ENCODE data around the gene LMBRD1.

LMBRD1 gene

GRCh38 chr6:69647726-69648125 is 149.1 kb downstream of the LMBRD1 start:
- Histone ChIP-seq H3K27ac (ENCODE audit: low read depth, low read length) (no peak overlapping the region), H3K9me2 (replicated peaks; ENCODE audit: control insufficient read depth, low read length) (no peaks in the 10 kb centered on the region), H3K9me3 (ENCODE audit: control insufficient read depth, insufficient read depth, low read length) (no peaks in the 10 kb centered on the region), H3K27me3 (ENCODE audit: control insufficient read depth, low read length) (peaks cover 2% of the 10 kb centered on the region; the same call in 1 of the 2 replicates), H4K20me1 (ENCODE audit: control insufficient read depth, insufficient read depth, low read depth, low read length) (no peaks in the 10 kb centered on the region), H3K36me3 (ENCODE audit: control insufficient read depth, low read length) (no peaks in the 10 kb centered on the region), H3K4me2 (ENCODE audit: low read length) (no peak overlapping the region), H3F3A (ENCODE audit: control insufficient read depth, insufficient read depth) (no peaks in the 10 kb centered on the region), H3K4me3 (ENCODE audit: low read length) (no peak overlapping the region), H3K4me1 (ENCODE audit: control insufficient read depth, low read length) (no peaks in the 10 kb centered on the region), H3K79me2 (ENCODE audit: control insufficient read depth, low read length) (no peaks in the 10 kb centered on the region)
- TF ChIP-seq CTCF (IDR thresholded peaks at IDR 0.05; ENCODE audit: low read depth, low read length, poor library complexity, severe bottlenecking) = no peak
- TF ChIP-seq EZH2phosphoT487 (IDR thresholded peaks at IDR 0.05; ENCODE audit: borderline replicate concordance, low read length) = no peak

GRCh38 chr6:69643688-69644087 is 153.1 kb downstream of the LMBRD1 start:
- Histone ChIP-seq H3K4me2 (ENCODE audit: low read length) (no peak overlapping the region), H3K79me2 (ENCODE audit: control insufficient read depth, low read length) (no peaks in the 10 kb centered on the region), H3K4me3 (ENCODE audit: low read length) (no peak overlapping the region), H3K4me1 (ENCODE audit: control insufficient read depth, low read length) (no peaks in the 10 kb centered on the region), H3K27me3 (ENCODE audit: control insufficient read depth, low read length) (peaks cover 2% of the 10 kb centered on the region; the same call in 1 of the 2 replicates), H4K20me1 (ENCODE audit: control insufficient read depth, insufficient read depth, low read depth, low read length) (no peaks in the 10 kb centered on the region), H3K9me3 (ENCODE audit: control insufficient read depth, insufficient read depth, low read length) (no peaks in the 10 kb centered on the region), H3K27ac (ENCODE audit: low read depth, low read length) (no peak overlapping the region), H3K9me2 (replicated peaks; ENCODE audit: control insufficient read depth, low read length) (no peaks in the 10 kb centered on the region), H3K36me3 (ENCODE audit: control insufficient read depth, low read length) (no peaks in the 10 kb centered on the region), H3F3A (ENCODE audit: control insufficient read depth, insufficient read depth) (no peaks in the 10 kb centered on the region)
- no peak for TF ChIP-seq CTCF (IDR thresholded peaks at IDR 0.05; ENCODE audit: low read depth, low read length, poor library complexity, severe bottlenecking)
- TF ChIP-seq EZH2phosphoT487 (IDR thresholded peaks at IDR 0.05; ENCODE audit: borderline replicate concordance, low read length) = no peak

- H4K20me1 ChIP-seq (ENCODE audit: control insufficient read depth, insufficient read depth, low read depth, low read length) = no peaks in the 10 kb centered on the region
- no peak overlapping the region for H3K4me3 ChIP-seq (ENCODE audit: low read length)
- H3K36me3 ChIP-seq (ENCODE audit: control insufficient read depth, low read length) = no peaks in the 10 kb centered on the region
- H3K9me3 ChIP-seq (ENCODE audit: control insufficient read depth, insufficient read depth, low read length) = no peaks in the 10 kb centered on the region
- H3F3A ChIP-seq (ENCODE audit: control insufficient read depth, insufficient read depth) = no peaks in the 10 kb centered on the region
- no peaks in the 10 kb centered on the region for H3K9me2 ChIP-seq (replicated peaks; ENCODE audit: control insufficient read depth, low read length)
- no peak overlapping the region for H3K27ac ChIP-seq (ENCODE audit: low read depth, low read length)
- TF ChIP-seq EZH2phosphoT487 (IDR thresholded peaks at IDR 0.05; ENCODE audit: borderline replicate concordance, low read length) = no peak
- no peak for TF ChIP-seq CTCF (IDR thresholded peaks at IDR 0.05; ENCODE audit: low read depth, low read length, poor library complexity, severe bottlenecking)
- no peak overlapping the region for H3K4me2 ChIP-seq (ENCODE audit: low read length)
- no peaks in the 10 kb centered on the region for H3K27me3 ChIP-seq (ENCODE audit: control insufficient read depth, low read length)
- no peaks in the 10 kb centered on the region for H3K4me1 ChIP-seq (ENCODE audit: control insufficient read depth, low read length)
- no peaks in the 10 kb centered on the region for H3K79me2 ChIP-seq (ENCODE audit: control insufficient read depth, low read length)
These were observed 163.9 kb downstream of the LMBRD1 start for GRCh38 chr6:69632932-69633331.

Measured in DOHH2 (cell line).